ENCODE data around the gene CCDC142. TPM values are rescaled to one million over a fixed set of nuclear protein-coding genes. Genes with fewer than 3 reads are reported as not detected.

CCDC142 gene
- total RNA-seq, 2 donors from 2014 or later: 20.5 to 39.2 TPM

- no peaks in the 10 kb centered on the region for H3K4me1 ChIP-seq
- H3K36me3 ChIP-seq (replicated peaks in 1 of 2; ENCODE audit: insufficient read depth in 1 of 2, low read depth in 2 of 2): peaks cover 18 to 37% of the 10 kb centered on the region in 2 donors
- H3K27ac ChIP-seq: no peak overlapping the region
- WGBS, 2 donors: 85 to 92% methylated on average over 8 to 11 of the region's 11 CpGs
- TF ChIP-seq, protein P1, sequence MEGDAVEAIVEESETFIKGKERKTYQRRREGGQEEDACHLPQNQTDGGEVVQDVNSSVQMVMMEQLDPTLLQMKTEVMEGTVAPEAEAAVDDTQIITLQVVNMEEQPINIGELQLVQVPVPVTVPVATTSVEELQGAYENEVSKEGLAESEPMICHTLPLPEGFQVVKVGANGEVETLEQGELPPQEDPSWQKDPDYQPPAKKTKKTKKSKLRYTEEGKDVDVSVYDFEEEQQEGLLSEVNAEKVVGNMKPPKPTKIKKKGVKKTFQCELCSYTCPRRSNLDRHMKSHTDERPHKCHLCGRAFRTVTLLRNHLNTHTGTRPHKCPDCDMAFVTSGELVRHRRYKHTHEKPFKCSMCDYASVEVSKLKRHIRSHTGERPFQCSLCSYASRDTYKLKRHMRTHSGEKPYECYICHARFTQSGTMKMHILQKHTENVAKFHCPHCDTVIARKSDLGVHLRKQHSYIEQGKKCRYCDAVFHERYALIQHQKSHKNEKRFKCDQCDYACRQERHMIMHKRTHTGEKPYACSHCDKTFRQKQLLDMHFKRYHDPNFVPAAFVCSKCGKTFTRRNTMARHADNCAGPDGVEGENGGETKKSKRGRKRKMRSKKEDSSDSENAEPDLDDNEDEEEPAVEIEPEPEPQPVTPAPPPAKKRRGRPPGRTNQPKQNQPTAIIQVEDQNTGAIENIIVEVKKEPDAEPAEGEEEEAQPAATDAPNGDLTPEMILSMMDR (IDR thresholded peaks at IDR 0.05): no peak
- no peak for TF ChIP-seq POLR2A (IDR thresholded peaks at IDR 0.05)
- no peaks in the 10 kb centered on the region for H3K9me3 ChIP-seq
- H3K27me3 ChIP-seq: no peaks in the 10 kb centered on the region
- ATAC-seq (no peak), DNase-seq (no peak)
- H3K4me3 ChIP-seq: no peak overlapping the region
- intact Hi-C loops (cut with DNase I): no loop called here
These were observed 52.3 kb downstream of the CCDC142 start for GRCh38 chr2:74430502-74430901.

DNA sequence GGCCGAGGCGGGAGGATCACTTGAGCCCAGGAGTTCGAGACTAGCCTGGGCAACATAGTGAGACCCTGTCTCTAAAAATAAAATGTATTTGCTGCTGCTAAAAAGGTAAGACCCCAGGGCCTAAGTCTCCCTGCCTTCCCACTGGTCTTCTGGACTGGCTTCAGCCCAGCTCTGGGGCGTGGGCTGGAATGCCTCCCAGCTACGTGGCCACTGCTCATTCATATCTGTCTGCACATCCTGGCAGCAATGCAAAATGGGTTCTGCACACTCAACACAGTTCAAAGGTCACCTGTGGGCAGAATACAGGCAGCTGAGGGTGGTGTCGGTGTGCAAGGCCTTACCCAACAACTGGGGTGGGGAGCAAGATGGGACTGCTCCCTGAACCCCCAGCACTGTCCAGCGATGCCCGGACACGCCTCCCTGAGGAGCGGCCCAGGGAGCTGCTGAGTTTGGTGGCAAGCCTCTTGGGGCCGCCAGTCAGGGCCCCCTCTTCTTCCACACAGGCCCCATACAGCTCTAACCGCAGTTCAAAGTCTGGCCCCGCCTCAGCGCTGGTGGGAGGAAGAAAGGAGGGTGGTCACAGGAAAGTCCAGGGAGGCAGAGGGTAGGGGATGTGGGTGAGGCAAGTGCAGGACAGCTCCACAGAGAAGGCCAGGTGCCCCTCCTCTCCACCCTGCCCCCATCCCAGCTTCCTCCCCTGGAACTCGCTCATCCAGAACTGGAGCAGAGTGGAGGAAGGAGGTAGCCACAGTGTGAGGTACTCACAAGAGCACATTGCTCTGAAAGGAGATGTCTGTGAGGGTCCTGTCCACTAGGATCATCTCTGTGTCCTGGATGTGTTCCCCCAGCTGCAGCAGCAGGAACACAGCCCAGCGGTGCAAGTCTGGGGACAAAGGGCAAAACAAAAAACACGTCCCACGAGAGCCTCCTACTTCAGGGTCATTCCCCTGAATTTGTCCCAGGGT lies 53.0 kb downstream of the CCDC142 start:
- Histone ChIP-seq H3K36me3 (replicated peaks in 1 of 2; ENCODE audit: insufficient read depth in 1 of 2, low read depth in 2 of 2) (peaks cover 18 to 37% of the 10 kb centered on the region in 2 donors), H3K27me3 (no peaks in the 10 kb centered on the region), H3K27ac (no peak overlapping the region), H3K4me3 (no peak overlapping the region), H3K9me3 (no peaks in the 10 kb centered on the region), H3K4me1 (no peaks in the 10 kb centered on the region)
- no peak for TF ChIP-seq POLR2A (IDR thresholded peaks at IDR 0.05)
- TF ChIP-seq, protein P1 (IDR thresholded peaks at IDR 0.05): no peak
- intact Hi-C loops (cut with DNase I): no loop called here
- WGBS, 2 donors: 83 to 87% methylated on average over 16 of the region's 18 CpGs
- ATAC-seq: no peak
- DNase-seq: no peak

GRCh38 chr2:74428675-74429074 lies 54.1 kb downstream of the CCDC142 start:
- H3K36me3 ChIP-seq (replicated peaks in 1 of 2; ENCODE audit: insufficient read depth in 1 of 2, low read depth in 2 of 2): peaks cover 18 to 37% of the 10 kb centered on the region in 2 donors
- H3K27ac ChIP-seq: no peak overlapping the region
- DNase-seq (no peak), ATAC-seq (no peak)
- H3K4me1 ChIP-seq: no peaks in the 10 kb centered on the region
- no peaks in the 10 kb centered on the region for H3K27me3 ChIP-seq
- 84 to 94% methylated on average over 5 of the region's 5 CpGs for WGBS, 2 donors
- no peak overlapping the region for H3K4me3 ChIP-seq
- TF ChIP-seq, protein P1 (IDR thresholded peaks at IDR 0.05): no peak
- TF ChIP-seq POLR2A (IDR thresholded peaks at IDR 0.05): no peak
- intact Hi-C loops (cut with DNase I): no loop called here
- no peaks in the 10 kb centered on the region for H3K9me3 ChIP-seq

DNA sequence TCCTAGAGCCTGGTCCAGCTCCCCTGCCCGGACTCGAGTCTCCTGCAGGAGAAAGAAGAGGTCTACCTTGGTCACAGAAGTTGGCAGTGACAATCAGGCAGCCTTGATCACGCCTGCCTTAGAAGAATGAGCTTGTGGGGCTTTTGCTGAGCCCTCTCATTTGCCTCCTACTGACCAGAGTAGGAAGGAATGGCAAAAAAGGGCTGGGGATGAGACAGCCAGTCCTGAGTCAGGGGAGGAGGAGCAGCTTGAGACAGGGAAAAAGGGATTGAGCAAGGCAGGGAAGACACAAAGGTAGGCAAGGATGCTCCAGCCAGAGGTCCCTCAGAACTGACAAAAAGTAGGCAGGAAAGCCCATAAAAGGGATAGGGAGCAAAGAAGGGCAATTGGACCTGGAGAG lies 55.2 kb downstream of the CCDC142 start:
- no peaks in the 10 kb centered on the region for H3K27me3 ChIP-seq
- TF ChIP-seq, protein P1 (IDR thresholded peaks at IDR 0.05): no peak
- H3K4me1 ChIP-seq: no peaks in the 10 kb centered on the region
- no peaks in the 10 kb centered on the region for H3K9me3 ChIP-seq
- ATAC-seq: no peak
- no peak for DNase-seq
- intact Hi-C loops (cut with DNase I): no loop called here
- H3K4me3 ChIP-seq: no peak overlapping the region
- no peak overlapping the region for H3K27ac ChIP-seq
- 92 to 97% methylated on average over 1 to 3 of the region's 3 CpGs for WGBS, 2 donors
- peaks cover 18 to 37% of the 10 kb centered on the region in 2 donors for H3K36me3 ChIP-seq (replicated peaks in 1 of 2; ENCODE audit: insufficient read depth in 1 of 2, low read depth in 2 of 2)

Data from body of pancreas (tissue), 4 donors.